GM23248 (cell line): ENCODE data around the gene TMEM132C.

Experiments
- EZH2 ChIP-seq: fragments of 200-600 bp; sonication (generic); IDR thresholded peaks from 2 replicates; pipeline ENCODE4 v1.6.1; 2018; ENCODE audit warnings: antibody characterized with exemption, mild to moderate bottlenecking; ENCODE audit not compliant: insufficient read depth, poor library complexity, severe bottlenecking
- EZH2phosphoT487 ChIP-seq: fragments of 200-600 bp; sonication (generic); IDR thresholded peaks from 2 replicates; pipeline ENCODE4 v1.6.1; 2018; ENCODE audit warnings: antibody characterized with exemption, moderate library complexity, mild to moderate bottlenecking, low read depth; ENCODE audit not compliant: insufficient read depth

- no peak for TF ChIP-seq EZH2phosphoT487
- no peak for TF ChIP-seq EZH2
Measured at GRCh38 chr12:128690641-128691040, 423.7 kb downstream of the TMEM132C start.
